NCI-H2227 (cell line): Measurements from ENCODE around the gene PILRB.
"Not testable (repeated sequence)": the region's sequence is repeated elsewhere in the genome, so short reads cannot be mapped to it uniquely, and the experiment has no call there.

Experiments
- DNase-seq: peaks from one replicate; lab custom pipeline; 2025; ENCODE audit not compliant: unreplicated experiment; lab: John Stamatoyannopoulos, UW

Gene PILRB

DNA sequence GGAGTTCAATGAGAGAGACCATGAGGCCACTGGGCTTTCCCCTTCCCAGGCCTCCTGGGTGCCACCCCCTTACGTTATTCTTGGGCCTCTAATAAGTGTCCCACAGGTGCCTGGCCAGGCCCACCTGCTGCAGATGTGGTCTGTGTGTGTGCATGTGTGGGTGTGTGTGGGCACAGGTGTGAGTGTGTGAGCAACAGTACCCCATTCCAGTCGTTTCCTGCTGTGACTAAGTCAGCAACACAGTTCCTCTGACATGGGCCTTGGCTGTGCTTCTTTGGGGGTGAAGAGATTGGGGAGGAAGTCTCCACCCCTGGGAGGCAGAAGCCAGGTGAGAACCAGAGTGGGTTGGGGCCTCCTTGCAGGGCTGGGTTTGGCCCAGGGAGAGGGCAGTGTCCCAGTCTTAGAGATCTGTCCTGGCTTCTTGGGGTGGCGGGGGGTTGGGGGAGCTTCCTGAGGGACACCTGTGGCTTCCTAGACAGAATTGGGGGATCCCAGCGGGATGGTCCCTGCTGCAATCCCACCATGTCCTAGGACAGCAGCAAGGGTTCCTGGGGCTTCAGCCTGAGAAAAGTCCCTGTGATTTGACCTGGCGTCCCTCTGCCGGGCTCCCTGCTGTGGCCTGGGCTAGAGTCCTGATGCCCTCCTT, 4.1 kb upstream of the PILRB start:
- DNase-seq = no peak

DNA sequence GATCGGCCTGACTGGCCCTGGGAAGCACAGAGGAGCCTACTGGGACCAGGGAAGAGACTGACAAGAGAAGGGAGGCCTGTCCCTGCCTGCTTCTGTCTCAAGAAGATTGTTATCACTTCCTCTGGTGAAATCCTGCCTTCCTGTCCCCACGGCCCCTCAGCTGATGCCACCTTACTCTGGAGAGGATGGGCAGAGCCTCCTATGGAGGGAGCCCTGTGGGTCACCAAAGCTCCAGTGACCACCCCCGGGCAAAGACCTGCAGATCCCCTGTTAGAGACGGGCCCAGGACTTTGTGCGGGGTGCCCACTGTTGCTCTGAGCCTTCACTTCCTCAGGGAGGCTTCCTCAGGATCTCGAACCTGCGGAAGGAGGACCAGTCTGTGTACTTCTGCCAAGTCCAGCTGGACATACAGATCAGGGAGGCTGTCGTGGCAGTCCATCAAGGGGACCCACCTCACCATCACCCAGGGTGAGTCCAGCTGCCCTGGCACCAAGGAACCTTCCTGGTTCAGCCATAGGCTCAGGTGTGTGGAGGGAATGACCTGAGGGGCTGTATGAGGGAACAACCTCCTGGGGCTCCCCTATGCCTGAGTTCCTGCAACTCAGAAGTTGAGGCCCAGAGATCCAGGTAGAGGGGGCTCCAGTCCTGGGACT, 1.4 kb upstream of the PILRB start:
- no peak for DNase-seq

DNA sequence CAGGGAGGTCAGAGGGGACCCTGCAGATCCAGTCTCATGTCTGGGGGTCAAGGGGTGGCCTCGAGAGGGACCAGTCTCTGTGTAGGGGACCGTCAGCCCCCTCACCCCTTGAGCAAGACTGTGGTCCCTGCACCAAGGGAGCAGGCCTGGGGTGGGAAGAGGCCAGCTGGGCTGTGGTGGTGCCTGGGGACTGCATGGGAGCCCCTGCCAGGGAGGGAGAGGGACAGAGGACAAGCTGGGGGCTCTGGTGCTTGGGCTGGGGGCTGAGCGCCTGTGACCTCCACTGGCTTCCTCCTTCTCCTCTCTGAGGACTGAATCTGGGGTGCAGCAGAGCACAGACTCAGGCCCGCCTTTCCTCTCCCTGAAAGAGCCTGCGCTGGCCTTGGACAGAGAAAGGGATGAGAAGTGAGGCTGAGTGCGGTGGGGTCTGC, 771 bp upstream of the PILRB start:
- no peak for DNase-seq

- no peak for DNase-seq
Observed at GRCh38 chr7:100358857-100359212, 918 bp downstream of the PILRB start.

DNA sequence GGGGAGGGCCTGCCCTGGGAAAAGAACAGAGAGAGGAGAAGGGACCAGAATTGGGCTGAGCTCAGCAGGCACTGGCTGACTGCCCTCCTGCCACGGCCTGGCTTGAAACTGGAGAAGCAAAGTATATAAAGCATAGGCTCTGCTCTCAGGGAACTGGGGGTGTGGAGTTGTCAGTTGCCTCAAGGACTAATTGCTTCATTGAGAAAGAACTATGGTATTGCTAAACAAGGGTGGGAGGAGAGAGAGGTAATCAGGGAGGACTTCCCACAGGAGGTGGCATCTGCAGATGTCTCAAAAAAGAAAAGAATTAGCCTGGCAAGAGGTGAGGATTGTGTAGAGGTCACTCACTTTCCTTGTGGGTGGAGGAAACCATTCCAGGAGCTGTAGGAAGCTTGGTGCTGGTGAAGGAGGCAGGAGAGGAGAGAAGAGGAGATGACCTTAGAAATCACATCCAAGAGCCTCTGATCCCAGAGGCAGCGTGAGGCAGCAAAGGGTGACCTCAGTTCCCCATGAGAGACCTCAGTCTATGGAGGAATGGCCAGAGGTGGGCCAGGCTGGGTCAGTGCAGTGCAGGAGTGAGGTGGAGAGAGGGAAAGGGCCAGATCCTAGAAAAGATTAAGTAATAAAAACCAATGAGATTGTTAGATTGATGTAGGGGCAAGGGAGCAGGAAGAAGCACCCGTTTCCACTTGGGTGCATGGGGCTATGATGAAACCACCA, 2.4 kb downstream of the PILRB start:
- DNase-seq = no peak

GRCh38 chr7:100363098-100363497, 5.2 kb downstream of the PILRB start:
- no peak for DNase-seq

DNA sequence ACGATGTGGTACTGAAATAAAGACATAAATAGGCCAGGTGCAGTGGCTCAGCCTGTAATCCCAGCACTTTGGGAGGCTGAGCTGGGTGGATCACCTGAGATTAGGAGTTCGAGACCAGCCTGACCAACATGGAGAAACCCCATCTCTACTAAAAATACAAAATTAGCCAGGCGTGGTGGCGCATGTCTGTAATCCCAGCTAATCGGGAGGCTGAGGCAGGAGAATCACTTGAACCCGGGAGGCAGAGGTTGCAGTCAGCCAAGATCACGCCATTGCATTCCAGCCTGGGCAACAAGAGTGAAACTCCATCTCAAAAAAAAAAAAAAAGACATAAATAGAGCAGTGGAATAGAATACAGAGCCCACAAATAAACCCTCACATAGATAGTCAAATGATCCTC, 5.9 kb downstream of the PILRB start:
- not testable (repeated sequence) for DNase-seq

DNA sequence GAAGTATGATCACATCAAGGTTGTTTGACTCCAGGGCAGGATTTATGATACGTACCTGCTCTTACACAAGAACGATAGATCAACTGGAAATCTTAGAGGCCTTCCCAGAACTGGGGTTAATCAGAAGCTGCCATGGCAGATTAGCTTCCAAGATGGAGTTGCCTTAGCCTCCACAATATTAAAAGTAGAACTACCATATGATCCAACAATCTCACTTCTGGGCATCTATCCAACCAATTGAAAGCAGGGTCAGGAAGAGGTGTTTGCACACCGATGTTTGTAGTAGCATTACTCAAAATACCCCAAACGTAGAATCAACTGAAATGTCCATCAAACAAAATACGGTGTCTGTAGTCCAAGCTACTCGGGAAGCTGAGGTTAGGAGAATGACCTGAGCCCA, 6.6 kb downstream of the PILRB start:
- DNase-seq = no peak

DNA sequence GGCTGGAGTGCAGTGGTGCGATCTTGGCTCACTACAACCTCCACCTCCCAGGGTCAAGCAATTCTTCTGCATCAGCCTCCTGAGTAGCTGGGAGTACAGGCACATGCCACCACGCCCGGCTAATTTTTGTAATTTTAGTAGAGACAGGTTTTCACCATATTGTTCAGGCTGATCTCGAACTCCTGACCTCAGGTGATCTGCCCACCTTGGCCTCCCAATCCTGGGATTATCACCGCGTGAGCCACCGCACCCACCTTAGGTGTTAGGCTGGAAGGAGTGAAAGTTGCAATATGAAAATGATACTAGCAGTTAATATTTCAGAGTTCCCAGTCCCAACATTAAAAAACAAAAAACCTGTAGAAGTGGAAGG, 8.1 kb downstream of the PILRB start:
- not testable (repeated sequence) for DNase-seq

DNA sequence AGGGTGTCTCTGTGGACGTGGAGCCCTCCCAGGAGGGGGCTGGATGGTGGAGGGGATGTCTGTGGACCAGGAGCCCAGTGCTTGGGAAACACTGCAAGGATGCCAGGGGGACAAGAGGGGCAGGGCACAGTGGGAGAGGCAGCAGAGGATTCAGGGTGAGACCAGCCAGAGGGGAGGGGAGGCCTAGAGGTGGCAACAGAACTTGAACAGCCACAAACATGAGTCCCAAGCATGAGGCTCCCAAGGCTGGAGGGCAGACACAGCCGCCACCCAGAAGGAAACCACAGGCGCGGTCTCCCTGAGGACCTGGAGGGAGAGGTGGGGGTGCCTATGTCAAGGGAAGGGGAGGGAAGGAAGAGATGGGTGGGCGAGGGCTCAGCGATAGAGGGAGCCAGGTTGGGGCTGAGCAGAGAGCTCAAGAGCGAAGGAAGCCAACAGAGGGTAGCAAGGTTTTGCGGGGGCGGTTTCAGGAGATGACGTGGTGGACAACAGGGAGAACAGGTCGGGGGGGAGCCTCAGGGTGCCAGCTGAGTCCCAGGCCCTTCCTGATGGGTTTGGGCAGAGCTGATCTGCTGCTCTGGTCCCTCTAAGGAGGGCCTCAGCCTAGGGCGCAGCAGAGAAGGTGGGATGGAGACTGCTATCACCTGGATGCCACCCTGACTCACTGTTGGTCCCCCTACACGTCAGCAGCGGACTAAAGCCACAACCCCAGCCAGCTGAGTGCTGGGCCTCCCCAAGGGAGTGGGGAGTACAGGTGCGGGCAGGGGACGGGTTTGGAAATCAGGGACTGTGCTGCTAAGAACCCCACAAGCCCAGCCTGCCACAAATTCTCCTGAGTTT, 8.7 kb downstream of the PILRB start:
- DNase-seq = no peak

- DNase-seq = no peak
Observed at GRCh38 chr7:100367251-100367620, 9.3 kb downstream of the PILRB start.

GRCh38 chr7:100367676-100368613, 10.0 kb downstream of the PILRB start:
- DNase-seq = no peak

DNA sequence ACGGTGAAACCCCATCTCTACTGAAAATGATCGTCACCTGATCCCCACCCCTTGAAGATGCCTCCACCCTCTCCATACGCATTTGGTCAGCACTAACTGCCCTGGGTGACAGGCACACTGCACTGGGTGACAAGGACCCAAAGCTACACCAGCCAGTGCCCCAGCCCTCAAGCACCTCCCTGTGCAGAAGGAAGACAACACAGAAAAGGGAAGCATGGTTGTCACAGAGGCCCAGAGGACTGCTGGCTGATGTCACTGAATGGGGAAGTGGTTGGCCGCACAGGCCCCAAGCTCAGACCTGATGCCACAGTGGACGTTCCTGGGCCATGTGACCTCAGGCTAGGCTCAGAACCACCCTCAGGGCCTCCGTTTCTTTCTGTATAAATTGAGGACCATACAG, 11.2 kb downstream of the PILRB start:
- DNase-seq = no peak

DNA sequence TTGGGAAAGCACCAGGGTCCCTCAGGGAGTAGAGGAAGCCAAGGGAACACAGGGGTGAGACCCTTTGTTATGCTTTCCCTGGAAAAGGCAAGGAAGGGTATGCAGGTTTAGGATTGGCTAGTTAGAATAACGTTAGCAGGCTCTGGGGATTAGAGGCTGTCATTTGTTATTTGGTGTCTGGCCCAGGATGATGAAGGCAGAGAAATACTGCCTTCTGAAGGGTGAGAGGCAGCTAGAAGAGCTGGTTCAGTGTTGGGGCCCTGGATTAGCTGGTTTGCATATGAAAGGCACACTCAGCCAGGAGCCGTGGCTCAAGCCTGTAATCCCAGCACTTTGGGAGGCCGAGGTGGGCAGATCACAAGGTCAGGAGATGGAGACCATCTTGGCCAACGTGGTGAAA, 12.4 kb downstream of the PILRB start:
- no peak for DNase-seq

DNA sequence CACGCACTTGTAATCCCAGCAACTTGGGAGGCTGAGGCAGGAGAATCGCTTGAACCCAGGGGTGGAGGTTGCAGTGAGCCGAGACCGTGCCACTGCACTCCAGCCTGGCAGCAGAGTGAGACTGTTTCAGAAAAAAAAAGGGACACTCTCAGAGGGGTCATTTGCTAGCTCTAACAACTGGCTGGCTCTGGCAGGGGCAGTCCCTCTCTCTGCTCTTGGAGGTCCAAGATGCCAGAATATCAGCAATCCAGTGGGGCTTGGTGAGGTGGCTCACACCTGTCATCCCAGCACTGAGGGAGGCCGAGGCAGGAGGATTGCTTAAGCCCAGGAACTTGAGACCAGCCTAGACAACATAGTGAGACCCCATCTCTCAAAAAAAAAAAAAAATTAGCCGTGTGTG, 12.8 kb downstream of the PILRB start:
- no peak for DNase-seq

- no peak for DNase-seq
Observed at GRCh38 chr7:100371561-100372171, 13.7 kb downstream of the PILRB start.

- DNase-seq = no peak
Observed at GRCh38 chr7:100372256-100372655, 14.3 kb downstream of the PILRB start.

DNA sequence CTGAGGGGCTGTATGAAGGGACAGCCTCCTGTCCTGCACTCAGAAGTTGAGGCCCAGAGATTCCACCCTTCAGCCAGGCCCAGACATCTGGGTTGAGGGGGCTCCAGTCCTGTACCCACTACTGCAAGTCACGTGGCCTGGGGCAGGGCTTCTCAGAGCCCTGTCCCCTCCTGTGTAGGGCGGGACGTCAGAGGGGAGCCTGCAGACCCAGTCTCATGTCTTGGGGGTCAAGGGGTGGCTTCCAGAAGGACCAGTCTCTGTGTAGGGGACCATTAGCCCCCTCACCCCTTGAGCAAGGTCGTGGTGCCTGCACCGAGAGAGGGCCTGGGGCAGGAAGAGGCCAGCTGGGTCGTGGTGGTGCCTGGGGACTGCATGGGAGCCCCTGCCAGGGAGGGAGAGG, 14.8 kb downstream of the PILRB start:
- DNase-seq = no peak

DNA sequence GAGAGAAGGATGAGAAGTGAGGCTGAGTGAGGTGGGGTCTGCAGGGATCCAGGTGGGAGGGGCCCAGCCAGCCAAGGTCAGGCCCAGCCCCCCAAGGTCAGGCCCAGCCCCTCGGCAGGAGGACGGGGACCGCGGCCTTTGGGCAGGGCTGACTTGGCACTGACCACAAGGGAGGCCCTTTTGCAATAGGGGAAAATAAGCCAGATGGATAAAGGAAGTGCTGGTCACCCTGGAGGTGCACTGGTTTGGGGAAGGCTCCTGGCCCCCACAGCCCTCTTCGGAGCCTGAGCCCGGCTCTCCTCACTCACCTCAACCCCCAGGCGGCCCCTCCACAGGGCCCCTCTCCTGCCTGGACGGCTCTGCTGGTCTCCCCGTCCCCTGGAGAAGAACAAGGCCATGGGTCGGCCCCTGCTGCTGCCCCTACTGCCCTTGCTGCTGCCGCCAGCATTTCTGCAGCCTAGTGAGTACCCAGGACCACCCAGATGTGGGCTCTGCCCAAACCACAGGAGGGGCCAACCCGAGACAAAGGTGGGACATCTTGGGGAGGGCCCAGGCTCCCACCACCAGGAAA, 15.4 kb downstream of the PILRB start, which contains the start of gene PILRA:
Gene PILRA (plus strand): TSS at position 227 of the 571 bp plus-strand sequence. CDS start 170 bp downstream, at position 397.
- DNase-seq = no peak
